ENCODE measurements around the gene SLC9A6. TPM values are rescaled to one million over a fixed set of nuclear protein-coding genes. Genes with fewer than 3 reads are reported as not detected.

The SLC9A6 gene
- polyA plus RNA-seq (ENCODE audit: insufficient read length), result 7.5 TPM

- no peak for DNase-seq (ENCODE audit: low read depth)
Observed at GRCh38 chrX:135985157-135985972, at the start of gene SLC9A6. SLC9A6 (plus strand) TSS chrX:135985435; CDS start chrX:135985659, 224 bp downstream.

DNA sequence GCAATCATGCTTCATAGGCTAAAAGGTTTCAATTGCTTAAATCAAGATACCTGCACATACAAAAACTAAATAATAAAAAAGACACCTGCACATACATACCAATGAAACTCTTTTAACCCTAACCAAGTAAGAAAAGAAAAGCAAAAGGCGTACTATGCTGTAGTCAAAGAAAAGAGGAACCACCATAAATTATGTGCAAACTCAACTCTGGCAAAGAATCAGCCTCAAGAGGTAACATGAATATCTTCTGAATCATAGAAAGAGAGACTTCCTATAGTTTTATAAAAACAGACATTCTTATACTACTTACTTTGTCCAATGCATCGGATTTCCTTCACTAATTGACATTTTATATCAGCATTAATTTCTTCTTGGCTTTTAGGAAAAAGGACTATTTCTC, 40.7 kb upstream of the SLC9A6 start:
- no peak for DNase-seq (ENCODE audit: low read depth)

DNA sequence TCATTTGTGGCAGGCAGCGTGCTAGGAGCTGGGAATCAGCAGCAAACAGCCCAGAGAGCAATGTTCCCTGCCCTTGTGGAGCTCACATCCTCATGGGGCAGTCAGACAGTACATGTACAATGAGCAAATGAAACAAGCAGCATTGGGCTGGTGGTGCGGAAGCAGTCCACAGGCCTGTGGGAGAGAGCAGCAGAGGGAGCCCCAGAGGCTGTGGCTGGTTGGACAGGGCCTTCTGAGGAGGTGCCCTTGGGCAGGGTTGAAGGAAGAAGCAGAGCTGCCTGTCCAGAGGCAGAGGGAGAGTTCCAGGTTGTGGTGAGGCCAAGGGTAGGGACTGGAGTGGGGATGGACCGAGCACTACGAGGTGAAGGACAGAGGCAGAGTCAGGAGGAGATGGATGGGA, 33.9 kb upstream of the SLC9A6 start:
- DNase-seq (ENCODE audit: low read depth), result no peak

- no peak for DNase-seq (ENCODE audit: low read depth)
Observed at GRCh38 chrX:135973025-135973547, 12.1 kb upstream of the SLC9A6 start.

DNA sequence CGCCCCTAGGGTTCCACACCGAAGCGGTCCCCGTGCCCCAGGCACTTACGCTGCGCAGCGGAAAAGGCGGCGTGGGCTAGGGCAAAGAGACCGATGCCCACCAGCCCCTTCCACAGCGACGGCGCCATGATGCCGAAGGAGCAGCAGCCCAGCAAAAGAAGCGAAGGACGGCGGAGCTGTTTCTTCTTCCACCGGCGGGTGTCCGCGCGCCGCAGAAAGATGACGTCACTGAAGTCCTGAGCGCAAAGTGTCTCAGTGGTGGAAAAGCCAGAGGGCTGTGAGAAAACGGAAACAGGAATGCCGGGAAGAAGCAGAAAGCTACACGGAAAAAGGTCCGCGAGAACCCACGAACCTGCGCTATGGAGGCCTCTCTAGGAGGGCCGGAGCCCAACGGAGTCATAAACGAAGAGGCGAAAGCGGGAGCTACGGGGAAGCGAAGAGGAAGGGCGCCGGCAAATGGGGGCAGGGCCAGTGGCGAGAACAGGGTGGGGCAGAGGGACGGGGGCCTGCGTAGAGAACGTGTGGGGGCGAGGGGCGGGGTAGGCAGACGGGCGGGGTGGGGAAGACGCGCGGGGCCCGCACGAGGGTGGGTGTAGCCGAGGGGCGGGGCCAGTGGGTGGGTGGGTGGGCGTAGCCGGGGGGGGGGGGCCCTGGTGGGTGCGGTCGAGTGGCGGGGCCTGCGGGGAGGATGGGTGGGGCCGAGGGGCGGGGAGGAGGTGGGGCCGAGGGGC, 11.5 kb upstream of the SLC9A6 start, which contains the start of gene MMGT1:
Gene MMGT1 (minus strand): TSS at position 441 of the 731 bp plus-strand sequence. CDS start 313 bp downstream, at position 128.
- DNase-seq (ENCODE audit: low read depth), result peak; percentile 57

DNA sequence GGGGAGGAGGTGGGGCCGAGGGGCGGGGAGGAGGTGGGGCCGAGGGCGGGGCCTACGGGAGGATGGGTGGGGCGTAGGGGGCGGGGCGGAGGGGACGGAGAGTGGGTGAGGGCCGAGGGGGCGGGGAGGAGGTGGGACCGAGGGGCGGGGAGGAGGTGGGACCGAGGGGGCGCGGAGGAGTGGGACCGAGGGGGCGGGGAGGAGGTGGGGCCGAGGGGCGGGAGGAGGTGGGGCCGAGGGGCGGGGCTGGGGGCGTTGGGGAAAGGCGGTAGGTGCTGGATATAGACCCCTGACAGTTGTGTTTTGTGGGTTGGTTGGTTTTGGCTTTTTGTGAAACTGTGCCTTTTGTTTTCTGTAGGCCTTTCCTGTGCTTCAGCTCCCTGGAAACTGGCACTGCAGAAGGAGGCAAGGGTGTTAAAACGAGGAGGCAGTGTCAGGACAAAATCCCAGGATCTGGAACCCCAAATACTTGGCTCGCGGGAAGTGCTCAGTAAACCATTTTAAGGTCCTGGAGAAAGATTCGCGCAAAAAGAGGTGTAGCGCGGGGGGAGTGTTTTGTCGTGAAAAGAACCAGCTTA, 10.9 kb upstream of the SLC9A6 start:
- no peak for DNase-seq (ENCODE audit: low read depth)

GRCh38 chrX:135975421-135975820, 9.8 kb upstream of the SLC9A6 start:
- DNase-seq (ENCODE audit: low read depth), result no peak

GRCh38 chrX:135977611-135978010, 7.6 kb upstream of the SLC9A6 start:
- no peak for DNase-seq (ENCODE audit: low read depth)

- DNase-seq (ENCODE audit: low read depth), result no peak
Observed at GRCh38 chrX:135981010-135981409, 4.2 kb upstream of the SLC9A6 start.

GRCh38 chrX:135981668-135982067, 3.6 kb upstream of the SLC9A6 start:
- no peak for DNase-seq (ENCODE audit: low read depth)

DNA sequence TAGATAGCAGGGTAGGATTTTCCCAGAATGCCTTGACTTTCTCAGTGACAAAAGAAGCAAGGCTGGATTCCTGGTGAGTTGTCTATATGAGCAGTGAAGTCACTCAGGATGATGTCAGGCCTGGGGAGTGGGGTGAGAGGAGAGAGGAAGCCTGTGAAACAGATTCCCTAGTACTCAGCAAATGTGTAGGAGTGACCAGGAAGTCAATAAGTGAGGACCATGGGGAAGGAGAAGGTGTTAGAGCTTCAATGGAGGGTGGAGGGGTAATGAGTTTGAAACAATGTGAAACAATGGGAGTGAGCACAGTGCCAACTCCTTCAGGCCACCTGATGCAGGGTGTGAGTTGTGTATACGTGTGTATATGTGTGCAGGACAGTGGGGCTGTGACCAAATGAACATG, 2.4 kb upstream of the SLC9A6 start:
- no peak for DNase-seq (ENCODE audit: low read depth)

DNA sequence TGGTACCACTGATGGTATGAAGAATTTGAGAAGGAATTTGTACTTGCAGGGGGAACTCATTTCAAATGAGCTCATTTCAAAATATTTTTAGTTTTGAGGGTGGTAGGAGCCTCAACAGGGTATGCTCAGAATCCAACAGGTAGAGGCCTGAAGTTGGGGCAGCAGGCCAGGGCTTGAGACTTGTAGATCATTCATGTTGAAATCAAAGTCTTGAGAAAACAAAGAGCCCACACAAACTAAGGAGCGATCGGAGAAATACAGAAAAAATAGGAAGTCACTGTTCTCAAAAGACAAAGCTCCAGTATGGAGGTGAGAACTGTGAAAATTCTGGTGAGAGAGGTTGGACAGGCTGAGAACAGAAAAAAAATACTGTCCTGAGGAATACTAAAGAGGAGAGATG, 979 bp upstream of the SLC9A6 start:
- DNase-seq (ENCODE audit: low read depth), result no peak

DNA sequence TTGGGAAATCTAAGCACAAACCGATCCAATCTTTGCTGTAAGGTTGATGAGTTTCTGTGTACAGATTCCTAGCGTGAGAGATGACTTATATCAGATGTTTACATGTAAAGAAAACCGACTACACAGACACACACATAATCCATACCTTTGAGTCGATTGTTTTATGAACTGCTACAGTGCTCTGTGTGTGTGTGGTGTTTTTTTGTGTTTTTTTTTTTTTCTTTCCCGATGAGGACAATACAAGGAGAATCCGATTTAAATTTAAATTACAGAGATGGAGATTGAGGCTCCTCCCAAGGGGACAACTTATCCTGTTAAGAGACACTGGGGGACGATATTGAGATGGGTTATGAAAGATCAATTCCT, 461 bp upstream of the SLC9A6 start:
- no peak for DNase-seq (ENCODE audit: low read depth)

DNA sequence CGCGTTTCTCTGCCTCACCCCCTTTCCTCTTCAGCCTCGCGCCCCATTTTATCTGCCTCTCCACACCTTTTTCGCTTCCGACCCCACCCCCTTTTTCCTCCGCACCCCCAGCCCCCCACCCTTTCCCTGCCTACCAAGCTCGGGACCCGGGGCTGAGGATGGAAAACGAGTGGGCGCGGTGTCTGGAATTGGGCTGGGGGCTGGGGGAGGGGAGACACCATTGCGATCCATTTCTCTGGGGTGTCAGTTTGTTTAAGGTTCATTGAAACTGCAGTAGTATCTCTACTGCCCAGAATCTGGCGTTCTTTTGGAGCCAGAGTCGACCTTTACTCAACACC, 707 bp downstream of the SLC9A6 start:
- DNase-seq (ENCODE audit: low read depth), result no peak

DNA sequence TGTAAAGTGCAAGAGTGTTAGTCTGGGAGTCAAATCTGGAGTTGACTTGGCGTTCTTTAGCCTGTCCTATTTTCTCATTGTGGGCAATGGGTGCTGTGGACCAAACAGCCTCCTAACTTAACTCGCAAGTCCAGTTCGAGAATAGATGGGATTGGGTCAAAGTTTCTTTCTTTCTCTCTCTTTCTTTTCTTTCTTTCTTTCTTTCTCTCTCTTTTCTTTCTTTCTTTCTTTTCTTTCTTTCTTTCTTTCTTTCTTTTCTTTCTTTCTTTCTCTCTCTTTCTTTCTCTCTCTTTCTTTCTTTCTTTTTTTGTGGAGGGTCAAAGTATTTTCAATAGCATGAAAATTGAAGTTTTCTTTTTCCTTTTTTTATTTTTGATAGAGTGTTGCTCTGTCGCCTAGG, 3.0 kb downstream of the SLC9A6 start:
- no peak for DNase-seq (ENCODE audit: low read depth)

- DNase-seq (ENCODE audit: low read depth), result no peak
Observed at GRCh38 chrX:136015016-136015415, 29.8 kb downstream of the SLC9A6 start.

DNA sequence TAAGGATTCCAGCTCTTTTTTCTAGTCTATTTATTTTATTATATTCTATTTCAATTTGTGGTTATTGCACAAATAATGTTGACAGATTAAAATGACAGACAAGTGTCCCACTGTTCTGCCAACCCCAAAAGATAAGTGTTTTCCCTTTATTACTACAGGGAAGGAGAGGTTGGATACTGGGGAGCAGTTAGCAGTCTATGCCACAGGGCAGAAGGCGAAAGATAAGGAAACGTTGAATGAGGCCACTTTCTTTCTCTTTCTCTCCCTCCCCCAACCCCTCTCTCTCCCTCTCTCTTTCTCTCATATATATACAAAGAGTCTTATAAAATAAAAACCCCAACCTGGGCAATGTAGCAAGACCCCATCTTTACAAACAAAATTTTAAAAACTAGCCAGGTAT, 31.6 kb downstream of the SLC9A6 start:
- no peak for DNase-seq (ENCODE audit: low read depth)

- DNase-seq (ENCODE audit: low read depth), result no peak
Observed at GRCh38 chrX:136019226-136019625, 34.0 kb downstream of the SLC9A6 start.

- DNase-seq (ENCODE audit: low read depth), result no peak
Observed at GRCh38 chrX:136021160-136021559, 35.9 kb downstream of the SLC9A6 start.

DNA sequence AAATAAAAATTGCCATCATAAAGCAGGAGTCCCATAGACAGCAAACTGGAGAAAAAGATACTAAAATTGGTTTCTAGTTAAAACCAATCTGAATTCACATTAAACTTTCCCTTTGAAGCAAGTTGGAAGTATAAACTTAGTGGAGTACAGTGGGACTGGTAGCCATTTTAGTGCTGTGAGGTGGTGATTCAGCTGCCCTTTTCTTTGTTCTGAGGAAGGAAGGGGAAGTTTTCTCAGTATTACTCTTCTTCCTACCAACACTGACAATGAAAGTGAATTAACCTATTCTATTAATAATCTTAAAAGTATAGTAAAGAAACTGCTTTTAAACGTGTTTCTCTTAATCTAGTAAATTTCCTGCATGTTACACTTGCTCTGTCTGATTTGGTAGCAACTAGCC, 36.7 kb downstream of the SLC9A6 start:
- DNase-seq (ENCODE audit: low read depth), result no peak

DNA sequence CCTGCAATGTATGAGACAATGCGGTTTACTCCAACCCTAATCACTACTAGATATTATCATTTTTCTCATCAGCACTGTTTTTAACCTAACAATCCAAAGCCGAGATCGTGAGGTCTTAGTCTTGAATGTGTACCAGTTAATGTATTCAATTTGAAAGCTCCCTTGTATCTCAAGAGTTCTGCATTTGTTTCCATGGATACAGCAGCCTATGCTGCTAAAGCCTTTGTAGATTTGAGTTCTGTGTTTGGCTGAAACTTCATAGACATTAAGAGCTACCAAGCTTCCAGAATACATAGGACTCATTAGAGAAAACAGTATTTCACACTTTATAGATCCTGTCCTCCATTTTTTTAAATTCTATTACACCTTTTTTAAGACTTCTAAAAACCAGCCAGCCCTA, 39.9 kb downstream of the SLC9A6 start:
- DNase-seq (ENCODE audit: low read depth), result no peak

- DNase-seq (ENCODE audit: low read depth), result peak; percentile 65
Observed at GRCh38 chrX:136028383-136028984, 43.2 kb downstream of the SLC9A6 start.

Data from forelimb muscle (tissue), 1 donor.